ENCODE data around the gene DIP2C.

GRCh38 chr10:557792-558328, 131.6 kb downstream of the DIP2C start:
- TF ChIP-seq, protein P1, sequence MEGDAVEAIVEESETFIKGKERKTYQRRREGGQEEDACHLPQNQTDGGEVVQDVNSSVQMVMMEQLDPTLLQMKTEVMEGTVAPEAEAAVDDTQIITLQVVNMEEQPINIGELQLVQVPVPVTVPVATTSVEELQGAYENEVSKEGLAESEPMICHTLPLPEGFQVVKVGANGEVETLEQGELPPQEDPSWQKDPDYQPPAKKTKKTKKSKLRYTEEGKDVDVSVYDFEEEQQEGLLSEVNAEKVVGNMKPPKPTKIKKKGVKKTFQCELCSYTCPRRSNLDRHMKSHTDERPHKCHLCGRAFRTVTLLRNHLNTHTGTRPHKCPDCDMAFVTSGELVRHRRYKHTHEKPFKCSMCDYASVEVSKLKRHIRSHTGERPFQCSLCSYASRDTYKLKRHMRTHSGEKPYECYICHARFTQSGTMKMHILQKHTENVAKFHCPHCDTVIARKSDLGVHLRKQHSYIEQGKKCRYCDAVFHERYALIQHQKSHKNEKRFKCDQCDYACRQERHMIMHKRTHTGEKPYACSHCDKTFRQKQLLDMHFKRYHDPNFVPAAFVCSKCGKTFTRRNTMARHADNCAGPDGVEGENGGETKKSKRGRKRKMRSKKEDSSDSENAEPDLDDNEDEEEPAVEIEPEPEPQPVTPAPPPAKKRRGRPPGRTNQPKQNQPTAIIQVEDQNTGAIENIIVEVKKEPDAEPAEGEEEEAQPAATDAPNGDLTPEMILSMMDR (IDR thresholded peaks at IDR 0.05) = no peak
- no peak for TF ChIP-seq POLR2A (IDR thresholded peaks at IDR 0.05)
